ENCODE measurements around the gene MFSD12. TPM values are rescaled to one million over a fixed set of nuclear protein-coding genes. Genes with fewer than 3 reads are reported as not detected.

The MFSD12 gene
- total RNA-seq (2013): 51.7 TPM
- 100 to 1,000 TPM in 1 of 3 donors, 10 to 100 TPM in 2; 47.9 to 150 (median 55.5) TPM for polyA plus RNA-seq
- 86.7 and 99.5 TPM in 2 replicates for polyA minus RNA-seq
- total RNA-seq: 31.4 to 158 (median 92.5) reads per million in 11 experiments

GRCh38 chr19:3557461-3558248 lies at the start of gene MFSD12:
Gene MFSD12 (minus strand): TSS chr19:3557586. CDS start chr19:3557403, 183 bp downstream.
- Mint-ChIP-seq H3K4me1 (peaks cover 52% of the 10 kb centered on the region), H3K9me3 (peaks cover 0 to 1% (median 0%) of the 10 kb centered on the region in 7 donors), H3K36me3 (peaks cover 8 to 12% of the 10 kb centered on the region in 2 donors), H3K27me3 (ENCODE audit: low read depth in 3 of 3) (peaks cover 0 to 4% (median 0%) of the 10 kb centered on the region in 3 donors), H3K27ac (peak within 1 kb of the TSS; percentile 93 to 98 (median 96)), H3K4me3 (peak within 1 kb of the TSS; percentile 100)
- intact Hi-C loops (cut with micrococcal nuclease): loop anchor here (1.0 to 5.0 kb wide), 5 partner anchors 9 to 70 kb away; partner anchors contain the start of genes HMG20B (in 2 of the 2), CACTIN (in 1 of the 2) and FZR1 (in 1 of the 2)
- H3K9me3 ChIP-seq (replicated peaks in 1 of 2; ENCODE audit: control insufficient read depth in 1 of 2, insufficient read depth in 1 of 2, low read length in 2 of 2): no peaks in the 10 kb centered on the region
- H3K4me2 ChIP-seq (replicated peaks; ENCODE audit: extremely low read depth, low read length, poor library complexity, severe bottlenecking): peak within 1 kb of the TSS; percentile 98
- under 1% methylated on average over 63 of the region's 81 CpGs for WGBS (ENCODE audit: insufficient coverage)
- peak within 1 kb of the TSS; percentile 89 to 98 (median 90) for H3K4me3 ChIP-seq (replicated peaks in 1 of 3; ENCODE audit: low read depth in 2 of 3, low read length in 3 of 3)
- H3K27me3 ChIP-seq (ENCODE audit: control insufficient read depth in 2 of 2, insufficient read depth in 2 of 2, low read length in 2 of 2): no peaks in the 10 kb centered on the region
- no peak for TF ChIP-seq CTCF (IDR thresholded peaks at IDR 0.05)
- H4K20me1 ChIP-seq (ENCODE audit: insufficient read depth, low read length): peaks cover 18% of the 10 kb centered on the region
- H3K27ac ChIP-seq (ENCODE audit: low read depth in 1 of 2, low read length in 2 of 2): peak within 1 kb of the TSS; percentile 96
- H3K9ac ChIP-seq (ENCODE audit: insufficient read depth, low read length, poor library complexity, severe bottlenecking): peak within 1 kb of the TSS; percentile 94
- H3K36me3 ChIP-seq (replicated peaks in 1 of 2; ENCODE audit: control insufficient read depth in 1 of 2, insufficient read depth in 2 of 2, low read length in 2 of 2): no peaks in the 10 kb centered on the region
- peaks cover 45% of the 10 kb centered on the region for H3K79me2 ChIP-seq (ENCODE audit: insufficient read depth, low read length)
- peaks cover 53 to 60% of the 10 kb centered on the region in 2 donors for H3K4me1 ChIP-seq (ENCODE audit: control insufficient read depth in 1 of 2, insufficient read depth in 2 of 2, low read length in 2 of 2)
- DNase-seq: peak; percentile 92 to 95 (median 92)
- H2AFZ ChIP-seq (ENCODE audit: insufficient read depth, low read depth, low read length, poor library complexity, severe bottlenecking): peak within 1 kb of the TSS; percentile 81

- Histone ChIP-seq H3K4me2 (replicated peaks; ENCODE audit: extremely low read depth, low read length, poor library complexity, severe bottlenecking) (peak within 1 kb of the TSS; percentile 65), H4K20me1 (ENCODE audit: insufficient read depth, low read length) (no peaks in the 10 kb centered on the region), H3K4me1 (ENCODE audit: control insufficient read depth in 1 of 2, insufficient read depth in 2 of 2, low read length in 2 of 2) (peaks cover 22 to 28% of the 10 kb centered on the region in 2 donors), H2AFZ (ENCODE audit: insufficient read depth, low read depth, low read length, poor library complexity, severe bottlenecking) (peak within 1 kb of the TSS; percentile 74), H3K36me3 (replicated peaks in 1 of 2; ENCODE audit: control insufficient read depth in 1 of 2, insufficient read depth in 2 of 2, low read length in 2 of 2) (peaks cover 9 to 10% of the 10 kb centered on the region in 2 donors), H3K9me3 (replicated peaks in 1 of 2; ENCODE audit: control insufficient read depth in 1 of 2, insufficient read depth in 1 of 2, low read length in 2 of 2) (peaks cover 0 to 5% of the 10 kb centered on the region in 2 donors), H3K9ac (ENCODE audit: insufficient read depth, low read length, poor library complexity, severe bottlenecking) (peak within 1 kb of the TSS; percentile 48), H3K27ac (ENCODE audit: low read depth in 1 of 2, low read length in 2 of 2) (no peak within 1 kb of the TSS), H3K79me2 (ENCODE audit: insufficient read depth, low read length) (no peaks in the 10 kb centered on the region), H3K27me3 (ENCODE audit: control insufficient read depth in 2 of 2, insufficient read depth in 2 of 2, low read length in 2 of 2) (peaks cover 11 to 38% of the 10 kb centered on the region in 2 donors), H3K4me3 (replicated peaks in 1 of 3; ENCODE audit: low read depth in 2 of 3, low read length in 3 of 3) (peak within 1 kb of the TSS in 2 of 3 experiments; percentile 10 to 60)
- intact Hi-C loops (cut with micrococcal nuclease): no loop called here
- no peak for TF ChIP-seq CTCF (IDR thresholded peaks at IDR 0.05)
- Mint-ChIP-seq H3K9me3 (peaks cover 3 to 8% (median 5%) of the 10 kb centered on the region in 7 donors), H3K4me3 (peak within 1 kb of the TSS; percentile 35 to 68), H3K27ac (peak within 1 kb of the TSS in 1 of 7 donors; percentile 63), H3K36me3 (peaks cover 10 to 11% of the 10 kb centered on the region in 2 donors), H3K27me3 (ENCODE audit: low read depth in 3 of 3) (peaks cover 4 to 23% (median 20%) of the 10 kb centered on the region in 3 donors), H3K4me1 (peaks cover 18% of the 10 kb centered on the region)
- under 1% methylated on average over 46 of the region's 46 CpGs for WGBS (ENCODE audit: insufficient coverage)
- peak in 2 of 3 donors; percentile 19 for DNase-seq
Observed at GRCh38 chr19:3606690-3607289, 49.4 kb upstream of the MFSD12 start, which contains the start of gene TBXA2R. Gene TBXA2R (minus strand): TSS chr19:3606875. CDS start chr19:3600634, 6,241 bp downstream.
